LNCAP (cell line): Measurements from ENCODE around the gene TRPM7.

Source experiments
- TF ChIP-seq, protein P1 (sequence below): fragments of 450-650 bp; IDR thresholded peaks from 2 replicates; pipeline ENCODE4 v1.5.1; 2017; ENCODE audit warnings: mild to moderate bottlenecking

TRPM7 gene

DNA sequence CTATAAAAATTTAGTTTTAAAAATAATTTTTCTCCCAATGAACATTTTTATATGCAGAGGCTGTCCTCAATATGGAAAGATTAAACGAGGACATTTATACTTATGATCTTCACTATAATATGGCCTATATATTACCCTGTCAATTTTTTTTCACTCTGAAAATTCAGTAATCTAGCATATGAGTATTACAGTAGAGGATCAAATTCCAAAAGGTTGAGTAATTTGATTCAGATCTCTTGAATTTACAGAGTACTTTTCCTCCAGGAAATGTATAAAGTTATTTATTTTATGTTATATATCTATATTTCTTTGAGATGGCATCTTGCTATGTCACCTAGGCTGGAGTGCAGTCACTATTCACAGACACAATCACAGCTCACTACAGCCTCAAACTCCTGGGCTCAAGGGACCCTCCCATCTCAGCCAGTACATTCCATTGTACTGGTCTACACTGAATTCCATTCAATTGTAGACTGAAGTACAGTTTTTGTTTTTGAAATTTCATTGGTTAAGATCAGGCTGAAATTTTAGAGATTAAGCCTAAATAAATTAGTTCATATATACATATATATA, 16.3 kb upstream of the TRPM7 start:
- TF ChIP-seq, protein P1, sequence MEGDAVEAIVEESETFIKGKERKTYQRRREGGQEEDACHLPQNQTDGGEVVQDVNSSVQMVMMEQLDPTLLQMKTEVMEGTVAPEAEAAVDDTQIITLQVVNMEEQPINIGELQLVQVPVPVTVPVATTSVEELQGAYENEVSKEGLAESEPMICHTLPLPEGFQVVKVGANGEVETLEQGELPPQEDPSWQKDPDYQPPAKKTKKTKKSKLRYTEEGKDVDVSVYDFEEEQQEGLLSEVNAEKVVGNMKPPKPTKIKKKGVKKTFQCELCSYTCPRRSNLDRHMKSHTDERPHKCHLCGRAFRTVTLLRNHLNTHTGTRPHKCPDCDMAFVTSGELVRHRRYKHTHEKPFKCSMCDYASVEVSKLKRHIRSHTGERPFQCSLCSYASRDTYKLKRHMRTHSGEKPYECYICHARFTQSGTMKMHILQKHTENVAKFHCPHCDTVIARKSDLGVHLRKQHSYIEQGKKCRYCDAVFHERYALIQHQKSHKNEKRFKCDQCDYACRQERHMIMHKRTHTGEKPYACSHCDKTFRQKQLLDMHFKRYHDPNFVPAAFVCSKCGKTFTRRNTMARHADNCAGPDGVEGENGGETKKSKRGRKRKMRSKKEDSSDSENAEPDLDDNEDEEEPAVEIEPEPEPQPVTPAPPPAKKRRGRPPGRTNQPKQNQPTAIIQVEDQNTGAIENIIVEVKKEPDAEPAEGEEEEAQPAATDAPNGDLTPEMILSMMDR, result no peak

DNA sequence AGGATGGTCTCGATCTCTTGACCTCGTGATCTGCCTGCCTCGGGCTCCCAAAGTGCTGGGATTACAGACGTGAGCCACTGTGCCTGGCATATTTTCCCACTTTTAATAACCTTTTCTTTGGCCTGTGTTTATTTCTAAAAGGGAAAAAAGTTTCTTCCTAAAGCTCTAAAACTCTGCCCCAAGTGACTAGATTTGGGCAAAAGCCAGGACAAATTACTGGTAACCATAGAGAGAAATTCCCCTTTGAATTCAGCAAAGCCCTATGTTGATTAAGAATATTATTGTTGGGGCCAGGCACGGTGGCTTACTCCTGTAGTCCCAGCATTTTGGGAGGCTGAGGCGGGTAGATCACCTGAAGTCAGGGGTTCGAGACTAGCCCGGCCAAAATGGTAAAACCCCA, 11.5 kb upstream of the TRPM7 start:
- TF ChIP-seq, protein P1, result no peak

DNA sequence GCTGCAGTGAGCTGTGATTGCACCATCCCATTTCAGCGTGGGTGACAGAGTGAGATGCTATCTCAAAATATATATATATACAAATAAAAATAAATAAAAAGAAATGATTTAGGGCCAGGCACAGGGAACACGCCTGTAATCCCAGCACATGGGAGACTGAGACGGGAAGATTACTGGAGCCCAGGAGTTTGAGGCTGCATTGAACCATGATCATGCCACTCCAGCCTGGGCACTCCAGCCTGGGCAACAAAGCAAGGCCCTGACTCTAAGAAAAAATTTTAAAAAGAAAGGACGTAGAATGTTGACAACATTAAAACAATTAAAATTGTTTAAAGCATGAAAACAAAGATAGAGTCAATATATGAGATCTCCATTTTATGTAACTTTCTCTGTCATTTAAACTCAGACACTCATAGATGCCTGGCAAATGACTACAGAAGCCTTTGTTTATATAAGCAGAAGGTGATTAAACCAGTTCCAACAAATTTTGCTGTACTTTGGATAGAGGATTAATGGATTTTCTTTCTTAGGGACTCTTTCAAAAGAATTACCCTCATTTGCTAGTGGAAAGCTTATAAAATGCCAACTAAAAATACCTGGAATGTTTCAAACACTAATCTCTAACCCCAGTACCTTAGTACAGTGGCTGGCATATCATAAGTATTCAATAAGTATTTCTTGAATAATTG, 10.7 kb upstream of the TRPM7 start:
- TF ChIP-seq, protein P1, result no peak

DNA sequence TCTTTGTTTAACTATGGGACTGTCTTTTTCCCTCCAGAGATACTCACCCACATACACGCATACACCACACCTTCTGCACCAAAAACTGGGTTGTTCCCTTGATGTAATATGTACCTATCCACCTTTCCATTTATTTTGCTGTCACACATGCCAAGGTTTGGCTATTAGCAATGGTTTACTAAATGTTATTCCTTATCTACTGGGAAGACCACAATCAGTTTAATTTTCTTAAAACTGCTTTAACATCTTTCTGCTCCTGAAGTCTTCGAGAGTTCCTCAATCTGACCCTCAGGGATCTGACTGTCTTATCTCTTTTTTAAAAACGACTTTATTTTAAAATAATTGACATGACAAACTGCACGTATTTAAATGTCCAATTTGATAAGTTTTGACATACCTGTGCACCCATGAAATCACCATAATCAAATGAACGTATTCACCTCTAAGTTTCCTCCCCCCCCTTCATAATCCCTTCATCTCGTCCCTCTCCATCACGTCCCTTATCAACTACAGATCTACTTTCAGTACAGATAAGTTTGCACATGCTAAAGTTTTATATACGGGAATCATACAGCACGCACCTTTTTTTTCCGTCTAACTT, 805 bp upstream of the TRPM7 start:
- TF ChIP-seq, protein P1, result no peak

DNA sequence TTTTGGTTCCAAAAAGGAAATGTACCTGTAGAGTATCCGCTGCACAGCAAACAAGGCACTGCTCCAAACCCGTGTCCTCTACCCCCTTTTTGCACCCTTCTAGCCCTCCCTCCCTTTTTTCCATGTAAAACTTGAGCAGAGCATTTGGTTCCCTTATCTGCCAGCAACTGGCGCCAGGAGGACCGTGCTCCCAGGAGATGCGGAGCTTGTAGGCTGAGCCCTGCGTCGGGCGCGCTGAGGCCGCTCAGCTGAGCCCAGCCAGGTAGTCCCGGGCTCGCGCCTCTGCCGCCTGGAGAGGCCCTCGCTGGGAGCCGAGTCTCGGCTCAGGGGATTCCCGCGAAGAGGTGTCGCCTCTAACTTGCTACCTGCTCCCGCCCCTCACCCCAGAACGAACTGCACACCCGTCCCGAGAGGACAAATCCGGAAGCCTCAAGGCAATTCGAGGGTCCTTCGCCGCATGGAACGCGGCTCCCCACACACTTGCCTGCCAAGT, 575 bp downstream of the TRPM7 start:
- TF ChIP-seq, protein P1, result no peak

DNA sequence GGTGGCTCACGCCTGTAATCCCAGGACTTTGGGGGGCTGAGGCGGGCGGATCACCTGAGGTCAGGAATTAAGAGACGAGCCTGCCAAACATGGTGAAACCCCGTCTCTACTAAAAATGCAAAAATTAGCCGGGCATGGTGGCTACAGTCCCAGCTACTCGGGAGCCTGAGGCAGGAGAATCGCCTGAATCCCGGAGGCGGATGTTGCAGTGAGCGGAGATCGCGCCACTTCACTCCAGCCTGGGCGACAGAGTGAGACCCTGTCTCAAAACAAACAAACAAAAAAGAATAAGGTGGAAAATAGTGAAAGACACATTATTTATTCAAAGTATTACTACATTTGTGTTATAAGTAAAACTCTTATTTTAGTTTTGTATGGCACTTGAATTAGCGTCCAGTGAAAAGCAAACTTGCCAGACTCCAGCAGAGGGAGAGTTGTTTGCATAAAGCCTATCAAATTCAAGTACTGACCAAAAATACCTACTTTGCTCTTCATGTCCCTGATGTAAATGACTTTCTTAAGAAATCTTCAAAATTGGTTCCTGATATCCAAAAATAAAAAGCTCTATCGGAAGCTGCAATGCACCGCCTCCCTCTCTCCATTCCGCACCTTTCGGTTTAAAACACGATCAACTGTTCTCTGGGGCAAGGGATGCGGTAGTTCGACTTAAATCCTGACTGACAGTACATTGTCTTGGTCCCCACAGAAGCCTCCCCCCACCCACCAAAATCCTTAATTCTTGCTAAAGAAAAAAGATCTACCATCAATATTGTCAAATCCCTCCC, 1.2 kb downstream of the TRPM7 start:
- TF ChIP-seq, protein P1, result no peak

DNA sequence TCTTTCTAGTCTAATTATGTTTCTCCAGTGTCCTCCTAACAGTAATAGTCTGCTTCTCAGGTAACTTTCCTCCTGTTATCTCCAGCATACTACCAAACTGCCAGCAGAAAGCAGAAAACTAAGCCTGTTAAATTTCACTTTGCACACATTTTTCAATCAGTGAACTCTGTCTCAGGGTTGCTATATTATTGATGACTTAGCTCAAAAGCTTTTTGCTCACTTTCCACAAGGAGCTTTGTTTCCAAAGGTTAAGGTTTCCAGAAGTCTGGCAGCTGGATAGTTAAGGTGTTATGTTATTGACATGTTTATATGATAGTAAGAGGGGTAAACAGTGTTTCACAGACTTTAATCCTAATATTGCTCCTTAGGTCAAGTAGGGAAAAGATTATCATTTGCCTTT, 5.1 kb downstream of the TRPM7 start:
- TF ChIP-seq, protein P1, result no peak
